ENCODE data around the gene DMRT3.

Gene DMRT3

GRCh38 chr9:1031951-1032601 lies 55.6 kb downstream of the DMRT3 start:
- intact Hi-C loops (cut with DNase I) = no loop called here
- DNase-seq = no peak

- intact Hi-C loops (cut with DNase I) = no loop called here
- no peak for DNase-seq
Observed at GRCh38 chr9:1034271-1034670, 57.8 kb downstream of the DMRT3 start.

DNA sequence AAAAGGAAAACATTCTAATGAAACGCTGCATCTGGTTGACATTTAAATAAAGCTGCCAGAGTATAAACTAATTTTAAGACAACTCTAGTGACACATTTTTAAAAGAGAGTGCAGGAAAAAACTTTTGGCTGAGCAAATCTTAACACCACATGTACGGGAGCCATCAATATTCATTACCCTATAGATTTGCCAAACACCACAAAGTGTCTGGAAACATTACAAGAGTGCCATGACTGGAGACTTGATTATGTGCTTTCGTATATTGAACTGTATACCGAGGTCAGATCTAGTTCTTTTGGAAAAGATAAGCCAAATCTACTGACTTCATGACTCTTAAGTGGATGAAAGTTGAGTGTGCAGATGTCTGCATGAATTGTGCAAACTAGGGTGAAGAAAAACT lies 63.1 kb downstream of the DMRT3 start:
- DNase-seq = no peak
- intact Hi-C loops (cut with DNase I) = no loop called here
